Central memory CD8-positive, alpha-beta T cell (primary cell): ENCODE data around the gene NAV2.

Source experiments
- ATAC-seq: fragments of 150-1000 bp; cut with Tn5 transposase; replicated peaks from 2 replicates; pipeline ENCODE4 v1.10.0; 2022; ENCODE audit warnings: mild to moderate bottlenecking, moderate FRiP score, moderate number of reproducible peaks; ENCODE audit not compliant: poor library complexity, severe bottlenecking; ENCODE audit errors: extremely low read depth
- DNase-seq, 2 donors: peaks; one replicate each; pipeline ENCODE4 v3.0.0; 2021; ENCODE audit warnings: low spot score in 2 of 2
- H3K27ac Mint-ChIP-seq: one replicate; pipeline ENCODE4 v1.8.0; 2022; ENCODE audit warnings: low read depth, mild to moderate bottlenecking, moderate library complexity, mixed read lengths
- H3K27me3 Mint-ChIP-seq: one replicate; pipeline ENCODE4 v1.8.0; 2022; ENCODE audit warnings: mixed read lengths
- H3K36me3 Mint-ChIP-seq: one replicate; pipeline ENCODE4 v1.8.0; 2022; ENCODE audit warnings: mild to moderate bottlenecking, moderate library complexity, mixed read lengths; ENCODE audit not compliant: insufficient read depth
- H3K4me1 Mint-ChIP-seq: one replicate; pipeline ENCODE4 v1.8.0; 2022; ENCODE audit warnings: mixed read lengths
- H3K4me3 Mint-ChIP-seq: one replicate; pipeline ENCODE4 v1.8.0; 2022; ENCODE audit warnings: mild to moderate bottlenecking, moderate library complexity, mixed read lengths
- H3K9me3 Mint-ChIP-seq: one replicate; pipeline ENCODE4 v1.8.0; 2022; ENCODE audit warnings: mixed read lengths

NAV2 gene

GRCh38 chr11:20042811-20043341, 330.2 kb downstream of the NAV2 start:
- Mint-ChIP-seq H3K27ac (no peak overlapping the region), H3K9me3 (no peaks in the 10 kb centered on the region), H3K36me3 (peaks cover 4% of the 10 kb centered on the region), H3K4me1 (no peaks in the 10 kb centered on the region), H3K4me3 (no peak overlapping the region), H3K27me3 (peaks cover 29% of the 10 kb centered on the region)
- ATAC-seq (no peak), DNase-seq (no peak)

GRCh38 chr11:20043992-20044391, 331.4 kb downstream of the NAV2 start:
- Mint-ChIP-seq H3K36me3 (peaks cover 4% of the 10 kb centered on the region), H3K4me1 (no peaks in the 10 kb centered on the region), H3K27ac (no peak overlapping the region), H3K27me3 (peaks cover 21% of the 10 kb centered on the region), H3K4me3 (no peak overlapping the region), H3K9me3 (no peaks in the 10 kb centered on the region)
- DNase-seq (no peak), ATAC-seq (no peak)

GRCh38 chr11:20045098-20045688, 332.6 kb downstream of the NAV2 start:
- no peaks in the 10 kb centered on the region for H3K9me3 Mint-ChIP-seq
- no peak for ATAC-seq
- H3K4me3 Mint-ChIP-seq = no peak overlapping the region
- H3K27ac Mint-ChIP-seq = no peak overlapping the region
- peaks cover 7% of the 10 kb centered on the region for H3K36me3 Mint-ChIP-seq
- H3K4me1 Mint-ChIP-seq = no peaks in the 10 kb centered on the region
- peaks cover 14% of the 10 kb centered on the region for H3K27me3 Mint-ChIP-seq
- no peak for DNase-seq

DNA sequence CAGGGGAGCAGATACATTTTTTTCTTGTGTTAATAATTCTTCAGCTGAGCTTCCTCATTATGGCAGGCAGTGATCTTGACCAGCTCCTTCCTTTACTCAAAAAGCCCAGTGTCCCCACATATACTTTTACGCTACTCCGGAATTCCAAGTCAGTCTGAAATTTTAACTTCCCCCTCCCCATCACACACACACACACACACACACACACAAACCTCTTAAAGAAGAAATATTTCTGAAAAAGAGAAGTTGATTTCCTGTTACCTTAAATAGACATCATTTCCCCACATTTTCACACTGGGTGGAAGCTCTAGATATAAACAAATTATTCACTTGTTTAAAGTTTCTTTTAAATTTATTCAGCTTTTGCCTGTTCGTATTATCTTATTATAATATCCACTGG, 333.8 kb downstream of the NAV2 start:
- no peaks in the 10 kb centered on the region for H3K9me3 Mint-ChIP-seq
- ATAC-seq = no peak

GRCh38 chr11:20047006-20047768, 334.6 kb downstream of the NAV2 start:
- Mint-ChIP-seq H3K4me3 (no peak overlapping the region), H3K4me1 (no peaks in the 10 kb centered on the region), H3K9me3 (no peaks in the 10 kb centered on the region), H3K27ac (no peak overlapping the region), H3K36me3 (peaks cover 7% of the 10 kb centered on the region), H3K27me3 (no peaks in the 10 kb centered on the region)
- ATAC-seq (no peak), DNase-seq (no peak)

More for the DNA sequence above, 333.8 kb downstream of the NAV2 start:
- H3K27me3 Mint-ChIP-seq = peaks cover 7% of the 10 kb centered on the region
- H3K27ac Mint-ChIP-seq = no peak overlapping the region
- no peak overlapping the region for H3K4me3 Mint-ChIP-seq
- no peak for DNase-seq
- no peaks in the 10 kb centered on the region for H3K4me1 Mint-ChIP-seq
- H3K36me3 Mint-ChIP-seq = peaks cover 7% of the 10 kb centered on the region

- DNase-seq = no peak
- Mint-ChIP-seq H3K36me3 (peaks cover 7% of the 10 kb centered on the region), H3K27me3 (no peaks in the 10 kb centered on the region), H3K4me3 (no peak overlapping the region), H3K4me1 (no peaks in the 10 kb centered on the region), H3K27ac (no peak overlapping the region), H3K9me3 (no peaks in the 10 kb centered on the region)
- no peak for ATAC-seq
These were observed 335.1 kb downstream of the NAV2 start for GRCh38 chr11:20047769-20048154.

GRCh38 chr11:20048246-20048645, 335.6 kb downstream of the NAV2 start:
- Mint-ChIP-seq H3K4me3 (no peak overlapping the region), H3K4me1 (no peaks in the 10 kb centered on the region), H3K36me3 (peaks cover 7% of the 10 kb centered on the region), H3K27ac (no peak overlapping the region), H3K9me3 (no peaks in the 10 kb centered on the region), H3K27me3 (no peaks in the 10 kb centered on the region)
- ATAC-seq (no peak), DNase-seq (no peak)

DNA sequence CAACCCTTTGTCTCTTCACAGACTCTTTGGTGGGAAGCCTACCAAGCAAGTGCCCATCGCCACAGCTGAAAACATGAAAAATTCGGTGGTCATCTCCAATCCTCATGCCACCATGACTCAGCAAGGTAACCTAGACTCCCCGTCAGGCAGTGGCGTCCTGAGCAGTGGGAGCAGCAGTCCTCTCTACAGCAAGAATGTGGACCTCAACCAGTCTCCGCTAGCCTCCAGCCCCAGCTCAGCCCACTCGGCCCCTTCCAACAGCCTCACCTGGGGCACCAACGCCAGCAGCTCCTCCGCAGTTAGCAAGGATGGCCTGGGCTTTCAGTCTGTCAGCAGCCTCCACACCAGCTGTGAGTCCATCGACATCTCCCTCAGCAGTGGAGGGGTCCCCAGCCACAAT, 336.1 kb downstream of the NAV2 start:
- no peaks in the 10 kb centered on the region for H3K9me3 Mint-ChIP-seq
- H3K4me3 Mint-ChIP-seq = no peak overlapping the region
- no peaks in the 10 kb centered on the region for H3K4me1 Mint-ChIP-seq
- H3K36me3 Mint-ChIP-seq = peaks cover 7% of the 10 kb centered on the region
- no peak overlapping the region for H3K27ac Mint-ChIP-seq
- H3K27me3 Mint-ChIP-seq = no peaks in the 10 kb centered on the region
- no peak for ATAC-seq
- no peak for DNase-seq

DNA sequence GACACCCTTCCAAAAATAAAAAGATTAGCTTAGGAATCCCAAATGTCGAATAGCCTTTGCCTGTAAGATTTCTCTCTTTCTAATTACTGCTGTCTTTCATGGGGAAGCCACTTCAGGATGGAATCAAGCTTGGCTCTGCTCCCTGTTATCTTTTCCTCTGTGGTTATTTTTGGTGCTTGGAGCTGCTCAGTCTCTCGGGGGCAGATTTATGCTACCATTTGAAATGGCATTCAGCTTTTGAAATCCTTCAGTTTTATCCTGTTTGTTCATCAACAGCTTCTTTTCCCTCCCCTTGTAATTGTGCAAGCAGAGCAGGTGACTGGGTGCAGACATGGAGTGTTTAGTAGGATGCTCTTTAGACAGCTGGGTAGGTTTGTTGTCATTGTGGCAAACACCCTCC, 336.6 kb downstream of the NAV2 start:
- H3K36me3 Mint-ChIP-seq = peaks cover 7% of the 10 kb centered on the region

GRCh38 chr11:20050048-20050447, 337.4 kb downstream of the NAV2 start:
- H3K27me3 Mint-ChIP-seq = no peaks in the 10 kb centered on the region
- H3K9me3 Mint-ChIP-seq = no peaks in the 10 kb centered on the region
- no peaks in the 10 kb centered on the region for H3K4me1 Mint-ChIP-seq
- no peak overlapping the region for H3K27ac Mint-ChIP-seq
- no peak overlapping the region for H3K4me3 Mint-ChIP-seq
- DNase-seq = no peak
- ATAC-seq = no peak
- peaks cover 7% of the 10 kb centered on the region for H3K36me3 Mint-ChIP-seq

More for the DNA sequence above, 336.6 kb downstream of the NAV2 start:
- H3K4me3 Mint-ChIP-seq = no peak overlapping the region
- no peaks in the 10 kb centered on the region for H3K4me1 Mint-ChIP-seq
- no peaks in the 10 kb centered on the region for H3K9me3 Mint-ChIP-seq
- no peak for ATAC-seq
- H3K27ac Mint-ChIP-seq = no peak overlapping the region
- H3K27me3 Mint-ChIP-seq = no peaks in the 10 kb centered on the region
- DNase-seq = no peak

- ATAC-seq (no peak), DNase-seq (no peak)
- Mint-ChIP-seq H3K9me3 (no peaks in the 10 kb centered on the region), H3K4me1 (no peaks in the 10 kb centered on the region), H3K27ac (no peak overlapping the region), H3K27me3 (no peaks in the 10 kb centered on the region), H3K36me3 (peaks cover 4% of the 10 kb centered on the region), H3K4me3 (no peak overlapping the region)
These were observed 338.1 kb downstream of the NAV2 start for GRCh38 chr11:20050551-20051333.

- Mint-ChIP-seq H3K36me3 (peaks cover 2% of the 10 kb centered on the region), H3K27me3 (no peaks in the 10 kb centered on the region), H3K27ac (no peak overlapping the region), H3K4me3 (no peak overlapping the region), H3K4me1 (no peaks in the 10 kb centered on the region), H3K9me3 (no peaks in the 10 kb centered on the region)
- no peak for ATAC-seq
- no peak for DNase-seq
These were observed 339.1 kb downstream of the NAV2 start for GRCh38 chr11:20051469-20052399.
